PC-3 (cell line): ENCODE data around the gene TXN. TPM values are rescaled to one million over a fixed set of nuclear protein-coding genes. Genes with fewer than 3 reads are reported as not detected.

Experiments
- ATAC-seq: fragments of 200-7000 bp; cut with Tn5 transposase; 2 replicates; pipeline ENCODE4 v1.9.1; 2020; ENCODE audit warnings: mild to moderate bottlenecking, moderate library complexity
- BruUV-seq: library from RNA; stranded (reverse); fragments of 400-500 nt; replicated peaks from 2 replicates; lab custom pipeline; 2021; lab: Mats Ljungman, UMichigan
- CTCF ChIA-PET: fragments of 300-600 bp; sonication (Branson Sonifier 250); formaldehyde crosslinking; loops from one replicate; lab custom pipeline; 2022; ENCODE audit warnings: antibody characterized with exemption; lab: Charles Lee
- POLR2A ChIA-PET: fragments of 300-600 bp; sonication (Branson Sonifier 250); formaldehyde crosslinking; loops from one replicate; lab custom pipeline; 2022; ENCODE audit warnings: antibody characterized with exemption; ENCODE audit not compliant: unreplicated experiment; lab: Charles Lee
- DNase-seq: peaks from one replicate; pipeline ENCODE4 v3.0.0-alpha.2; 2015
- H2AFZ ChIP-seq: fragments of 300-600 bp; sonication (generic); 2 replicates; pipeline ENCODE4 v1.6.0; 2016; ENCODE audit warnings: antibody characterized with exemption, low read length
- H3F3A ChIP-seq: fragments of 300-600 bp; sonication (generic); one replicate; pipeline ENCODE4 v1.6.0; 2017; ENCODE audit warnings: antibody characterized with exemption, low read length, control low read depth, mild to moderate bottlenecking; ENCODE audit not compliant: unreplicated experiment
- H3K27ac ChIP-seq: fragments of 300-600 bp; sonication (generic); 2 replicates; pipeline ENCODE4 v1.5.1; 2016; ENCODE audit warnings: mild to moderate bottlenecking, low read length
- H3K27me3 ChIP-seq: fragments of 300-600 bp; sonication (generic); 2 replicates; pipeline ENCODE4 v1.6.1; 2016; ENCODE audit warnings: low read length, mixed read lengths
- H3K36me3 ChIP-seq: fragments of 300-600 bp; sonication (generic); 2 replicates; pipeline ENCODE4 v1.6.1; 2016; ENCODE audit warnings: low read depth, mixed run types, low read length, mixed read lengths
- H3K4me1 ChIP-seq: fragments of 300-600 bp; sonication (generic); 2 replicates; pipeline ENCODE4 v1.5.1; 2016; ENCODE audit warnings: low read length; ENCODE audit not compliant: insufficient read depth
- H3K4me2 ChIP-seq: fragments of 300-600 bp; sonication (generic); 2 replicates; pipeline ENCODE4 v1.6.0; 2016; ENCODE audit warnings: low read length
- H3K4me3 ChIP-seq: fragments of 300-600 bp; sonication (generic); 2 replicates; pipeline ENCODE4 v1.5.1; 2016; ENCODE audit warnings: mild to moderate bottlenecking, low read length, mixed read lengths
- H3K79me2 ChIP-seq: fragments of 300-600 bp; sonication (generic); 2 replicates; pipeline ENCODE4 v1.6.1; 2017; ENCODE audit warnings: low read length, mixed read lengths
- H3K9ac ChIP-seq: fragments of 300-600 bp; sonication (generic); 2 replicates; pipeline ENCODE4 v1.6.0; 2016; ENCODE audit warnings: mild to moderate bottlenecking, low read length
- H3K9me2 ChIP-seq: fragments of 300-600 bp; sonication (generic); replicated peaks from 2 replicates; pipeline ENCODE4 v1.6.1; 2016; ENCODE audit warnings: mixed run types, low read length, mixed read lengths
- H3K9me3 ChIP-seq: fragments of 300-600 bp; sonication (generic); 2 replicates; pipeline ENCODE4 v1.6.1; 2016; ENCODE audit warnings: low read length, mixed read lengths
- H4K20me1 ChIP-seq: fragments of 300-600 bp; sonication (generic); 2 replicates; pipeline ENCODE4 v1.6.1; 2016; ENCODE audit warnings: low read length, mixed read lengths
- CTCF ChIP-seq: fragments of 300-600 bp; sonication (generic); conservative IDR thresholded peaks from 2 replicates; pipeline ENCODE4 v1.5.1; 2017; ENCODE audit warnings: antibody characterized with exemption, low read depth, mild to moderate bottlenecking, low read length
- EZH2 ChIP-seq: fragments of 300-600 bp; sonication (generic); IDR thresholded peaks from one replicate; pipeline ENCODE4 v1.6.1; 2017; ENCODE audit warnings: antibody characterized with exemption, mild to moderate bottlenecking, low read length; ENCODE audit not compliant: unreplicated experiment
- EZH2phosphoT487 ChIP-seq: fragments of 300-600 bp; sonication (generic); IDR thresholded peaks from 2 replicates; pipeline ENCODE4 v1.6.1; 2018; ENCODE audit warnings: mild to moderate bottlenecking, antibody characterized with exemption, low read length, borderline replicate concordance
- intact Hi-C: fragments of 100-400 bp; cut with micrococcal nuclease; formaldehyde crosslinking; loops from 2 replicates; pipeline ENCODE4 v1.9.0; 2023
- total RNA-seq: library from RNA; depleted of rRNA; stranded (reverse); fragments of >200 nt; gene quantifications from 2 replicates; pipeline ENCODE4 v1.2.3, GENCODE V29; 2014

The TXN gene
- total RNA-seq, 1 experiment from 2014 or later, result 216 TPM

- POLR2A ChIA-PET, result no interaction called here
- CTCF ChIA-PET, result no interaction called here
- H3K27me3 ChIP-seq, result no peaks in the 10 kb centered on the region
Observed at GRCh38 chr9:110298043-110298605, 41.8 kb upstream of the TXN start.

GRCh38 chr9:110293248-110293647 lies 36.9 kb upstream of the TXN start:
- H3K9me3 ChIP-seq, result no peaks in the 10 kb centered on the region
- no peaks in the 10 kb centered on the region for H3F3A ChIP-seq
- H2AFZ ChIP-seq, result no peak overlapping the region
- CTCF ChIA-PET, result no interaction called here
- POLR2A ChIA-PET, result no interaction called here
- no peak overlapping the region for H3K27ac ChIP-seq
- no peaks in the 10 kb centered on the region for H3K36me3 ChIP-seq
- no peak overlapping the region for H3K4me2 ChIP-seq
- no peaks in the 10 kb centered on the region for H4K20me1 ChIP-seq
- BruUV-seq, result no TSS peak
- H3K27me3 ChIP-seq, result no peaks in the 10 kb centered on the region
- no peaks in the 10 kb centered on the region for H3K4me1 ChIP-seq
- H3K9ac ChIP-seq, result no peak overlapping the region
- DNase-seq, result no peak
- no peak overlapping the region for H3K4me3 ChIP-seq
- no peak for ATAC-seq
- no peaks in the 10 kb centered on the region for H3K79me2 ChIP-seq
- TF ChIP-seq CTCF (no peak), EZH2phosphoT487 (no peak), EZH2 (no peak)
- intact Hi-C loops, result no loop called here
- no peaks in the 10 kb centered on the region for H3K9me2 ChIP-seq

More at GRCh38 chr9:110298043-110298605, 41.8 kb upstream of the TXN start:
- no peak overlapping the region for H3K9ac ChIP-seq
- no peaks in the 10 kb centered on the region for H3F3A ChIP-seq
- no TSS peak for BruUV-seq
- ATAC-seq (no peak), DNase-seq (no peak)
- TF ChIP-seq EZH2phosphoT487 (no peak), CTCF (no peak), EZH2 (no peak)
- H4K20me1 ChIP-seq, result no peaks in the 10 kb centered on the region
- H3K36me3 ChIP-seq, result no peaks in the 10 kb centered on the region
- H3K4me2 ChIP-seq, result no peak overlapping the region
- no peaks in the 10 kb centered on the region for H3K4me1 ChIP-seq
- no peaks in the 10 kb centered on the region for H3K9me3 ChIP-seq
- H3K4me3 ChIP-seq, result no peak overlapping the region
- no peaks in the 10 kb centered on the region for H3K79me2 ChIP-seq
- intact Hi-C loops, result no loop called here
- H3K27ac ChIP-seq, result no peak overlapping the region
- no peak overlapping the region for H2AFZ ChIP-seq
- no peaks in the 10 kb centered on the region for H3K9me2 ChIP-seq

- H3K79me2 ChIP-seq, result no peaks in the 10 kb centered on the region
- H3K9ac ChIP-seq, result no peak overlapping the region
- ATAC-seq (no peak), DNase-seq (peak; percentile 12)
- intact Hi-C loops, result no loop called here
- H3F3A ChIP-seq, result no peaks in the 10 kb centered on the region
- no peak overlapping the region for H2AFZ ChIP-seq
- H3K4me2 ChIP-seq, result no peak overlapping the region
- H3K27ac ChIP-seq, result no peak overlapping the region
- no peaks in the 10 kb centered on the region for H3K27me3 ChIP-seq
- ChIA-PET CTCF (no interaction called here), POLR2A (no interaction called here)
- BruUV-seq, result no TSS peak
- no peaks in the 10 kb centered on the region for H3K4me1 ChIP-seq
- no peaks in the 10 kb centered on the region for H3K9me2 ChIP-seq
- no peak overlapping the region for H3K4me3 ChIP-seq
- no peaks in the 10 kb centered on the region for H4K20me1 ChIP-seq
- no peaks in the 10 kb centered on the region for H3K36me3 ChIP-seq
- H3K9me3 ChIP-seq, result no peaks in the 10 kb centered on the region
- TF ChIP-seq EZH2phosphoT487, result no peak
- no peak for TF ChIP-seq CTCF
- no peak for TF ChIP-seq EZH2
Observed at GRCh38 chr9:110291921-110292557, 35.7 kb upstream of the TXN start.
